ENCODE results near the gene TULP4. TPM values are rescaled to one million over a fixed set of nuclear protein-coding genes. Genes with fewer than 3 reads are reported as not detected.

TULP4 gene
- total RNA-seq, 2 donors from 2014 or later: 111 to 119 TPM

DNA sequence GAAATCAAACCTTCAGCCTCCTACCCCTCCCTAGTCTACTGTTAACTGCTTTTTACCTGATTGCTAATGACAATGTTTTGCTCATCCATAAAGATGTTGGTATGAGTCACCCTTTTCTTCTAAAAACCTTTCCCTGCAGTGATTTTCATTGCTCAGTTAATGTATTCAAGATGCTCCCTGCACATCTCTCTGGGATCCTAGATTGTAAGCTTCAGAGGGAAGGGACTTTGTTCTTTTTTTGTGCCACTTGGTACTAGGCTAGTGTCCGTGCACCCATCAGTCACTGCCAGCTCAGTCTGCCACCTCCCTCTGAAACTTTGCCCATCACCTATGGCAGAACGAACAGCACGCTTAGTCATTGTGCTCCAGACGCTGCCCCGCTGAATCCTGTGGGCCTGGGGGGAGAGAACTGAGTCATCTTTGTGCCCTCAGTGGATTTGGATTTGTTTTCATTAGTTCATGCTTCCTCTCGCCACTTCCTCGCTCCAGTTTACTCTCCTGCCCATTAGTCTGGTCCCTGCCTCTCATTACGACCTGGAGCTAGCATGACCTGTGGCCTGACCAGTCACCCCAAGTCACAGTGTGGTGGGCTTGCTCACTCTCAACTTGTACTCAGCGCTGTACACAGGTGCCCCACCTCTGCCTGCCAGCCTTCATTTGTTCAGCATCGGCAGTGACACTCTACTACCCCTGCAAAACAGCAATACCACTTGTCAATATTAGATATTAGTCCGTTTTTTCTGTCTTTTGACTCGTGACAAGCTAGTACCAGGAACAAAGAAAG is 169.6 kb downstream of the TULP4 start:
- no peaks in the 10 kb centered on the region for H3K9me3 ChIP-seq
- no peaks in the 10 kb centered on the region for H3K27me3 ChIP-seq (replicated peaks; ENCODE audit: insufficient read depth)
- peaks cover 0 to 3% of the 10 kb centered on the region in 2 donors for H3K36me3 ChIP-seq
- H3K27ac ChIP-seq: no peak overlapping the region
- no peak for DNase-seq (ENCODE audit: low spot score)
- no peaks in the 10 kb centered on the region for H3K4me1 ChIP-seq (replicated peaks)
- WGBS: 84% methylated on average over 12 of the region's 12 CpGs
- intact Hi-C loops (cut with DNase I): no loop called here
- TF ChIP-seq POLR2AphosphoS5 (IDR thresholded peaks at IDR 0.05) (no peak), POLR2A (IDR thresholded peaks at IDR 0.05) (no peak)
- TF ChIP-seq, protein P1, sequence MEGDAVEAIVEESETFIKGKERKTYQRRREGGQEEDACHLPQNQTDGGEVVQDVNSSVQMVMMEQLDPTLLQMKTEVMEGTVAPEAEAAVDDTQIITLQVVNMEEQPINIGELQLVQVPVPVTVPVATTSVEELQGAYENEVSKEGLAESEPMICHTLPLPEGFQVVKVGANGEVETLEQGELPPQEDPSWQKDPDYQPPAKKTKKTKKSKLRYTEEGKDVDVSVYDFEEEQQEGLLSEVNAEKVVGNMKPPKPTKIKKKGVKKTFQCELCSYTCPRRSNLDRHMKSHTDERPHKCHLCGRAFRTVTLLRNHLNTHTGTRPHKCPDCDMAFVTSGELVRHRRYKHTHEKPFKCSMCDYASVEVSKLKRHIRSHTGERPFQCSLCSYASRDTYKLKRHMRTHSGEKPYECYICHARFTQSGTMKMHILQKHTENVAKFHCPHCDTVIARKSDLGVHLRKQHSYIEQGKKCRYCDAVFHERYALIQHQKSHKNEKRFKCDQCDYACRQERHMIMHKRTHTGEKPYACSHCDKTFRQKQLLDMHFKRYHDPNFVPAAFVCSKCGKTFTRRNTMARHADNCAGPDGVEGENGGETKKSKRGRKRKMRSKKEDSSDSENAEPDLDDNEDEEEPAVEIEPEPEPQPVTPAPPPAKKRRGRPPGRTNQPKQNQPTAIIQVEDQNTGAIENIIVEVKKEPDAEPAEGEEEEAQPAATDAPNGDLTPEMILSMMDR (IDR thresholded peaks at IDR 0.05): no peak
- H3K4me3 ChIP-seq: no peak overlapping the region

DNA sequence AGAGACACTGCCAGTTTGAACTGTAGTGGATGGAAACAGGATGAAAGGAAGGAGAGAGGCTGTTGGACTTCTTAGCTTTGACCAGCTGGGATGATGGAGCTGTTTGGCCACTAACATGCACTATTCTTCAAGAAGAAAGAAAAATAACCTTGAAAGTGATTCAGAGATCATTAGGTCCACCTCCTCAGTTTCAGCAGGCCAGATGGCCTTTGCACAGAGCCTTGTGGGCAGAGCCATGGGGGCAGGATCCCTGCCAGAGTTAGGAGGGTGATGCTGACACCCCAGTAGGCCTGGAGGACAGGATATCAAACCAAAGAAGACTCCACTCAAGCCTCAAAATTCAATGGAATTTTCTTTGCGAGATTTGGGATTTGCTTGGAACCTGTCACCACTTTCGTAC is 173.2 kb downstream of the TULP4 start:
- TF ChIP-seq POLR2AphosphoS5 (IDR thresholded peaks at IDR 0.05): no peak
- TF ChIP-seq, protein P1 (IDR thresholded peaks at IDR 0.05): no peak
- no peak overlapping the region for H3K27ac ChIP-seq
- no peak for DNase-seq (ENCODE audit: low spot score)
- intact Hi-C loops (cut with DNase I): no loop called here
- H3K4me3 ChIP-seq: no peak overlapping the region
- no peaks in the 10 kb centered on the region for H3K4me1 ChIP-seq (replicated peaks)
- peaks cover 0 to under 1% of the 10 kb centered on the region in 2 donors for H3K36me3 ChIP-seq
- no peaks in the 10 kb centered on the region for H3K27me3 ChIP-seq (replicated peaks; ENCODE audit: insufficient read depth)
- 98% methylated on average over 2 of the region's 2 CpGs for WGBS
- H3K9me3 ChIP-seq: no peaks in the 10 kb centered on the region

DNA sequence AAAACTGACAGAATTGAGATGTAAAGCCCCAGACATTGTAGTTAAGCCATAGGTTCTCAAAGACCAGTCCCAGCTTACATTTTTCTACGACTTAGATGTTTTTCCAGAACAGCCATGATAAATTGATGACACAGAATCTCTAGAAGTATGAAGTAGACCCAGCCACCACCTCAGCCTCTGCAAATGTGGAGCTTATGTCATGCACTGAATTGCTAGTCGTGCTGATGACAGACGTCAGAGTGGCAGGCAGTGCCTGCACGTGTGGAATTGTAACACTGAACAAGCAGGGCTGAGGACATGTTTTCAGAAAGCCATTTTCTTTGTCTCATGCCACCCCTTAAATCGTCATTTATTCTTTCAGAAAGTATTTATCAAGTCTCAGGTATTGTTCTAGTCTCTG is 175.2 kb downstream of the TULP4 start:
- 90% methylated on average over 5 of the region's 5 CpGs for WGBS
- TF ChIP-seq, protein P1 (IDR thresholded peaks at IDR 0.05): no peak
- no peak for TF ChIP-seq POLR2A (IDR thresholded peaks at IDR 0.05)

DNA sequence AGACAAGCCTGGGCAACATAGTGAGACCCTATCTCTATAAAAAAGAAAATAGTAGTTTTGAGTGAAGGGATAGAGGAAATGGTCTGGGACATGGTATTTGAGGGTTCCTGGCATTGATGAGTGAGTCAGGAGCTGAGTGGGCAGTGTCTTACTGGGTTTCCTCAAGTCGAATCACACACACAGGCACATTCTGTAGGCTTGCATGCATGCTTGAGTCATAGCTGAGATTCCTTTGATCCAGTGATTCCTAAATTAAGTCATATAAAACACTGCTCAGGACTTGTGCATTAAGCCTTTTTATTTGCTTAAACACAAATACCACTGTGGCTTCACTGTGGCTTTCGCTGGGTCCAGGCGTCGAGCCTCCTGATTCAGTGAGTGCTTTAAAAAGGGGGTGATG is 175.8 kb downstream of the TULP4 start:
- Histone ChIP-seq H3K27me3 (replicated peaks; ENCODE audit: insufficient read depth) (no peaks in the 10 kb centered on the region), H3K4me1 (replicated peaks) (no peaks in the 10 kb centered on the region), H3K4me3 (no peak overlapping the region), H3K9me3 (no peaks in the 10 kb centered on the region), H3K27ac (no peak overlapping the region), H3K36me3 (no peaks in the 10 kb centered on the region)
- intact Hi-C loops (cut with DNase I): no loop called here
- no peak for DNase-seq (ENCODE audit: low spot score)
- 60% methylated on average over 4 of the region's 4 CpGs for WGBS
- TF ChIP-seq POLR2AphosphoS5 (IDR thresholded peaks at IDR 0.05) (no peak), POLR2A (IDR thresholded peaks at IDR 0.05) (no peak)
- TF ChIP-seq, protein P1 (IDR thresholded peaks at IDR 0.05): no peak

More for the DNA sequence above, 175.2 kb downstream of the TULP4 start:
- H3K27ac ChIP-seq: no peak overlapping the region
- intact Hi-C loops (cut with DNase I): no loop called here
- DNase-seq (ENCODE audit: low spot score): no peak
- no peaks in the 10 kb centered on the region for H3K36me3 ChIP-seq
- no peaks in the 10 kb centered on the region for H3K27me3 ChIP-seq (replicated peaks; ENCODE audit: insufficient read depth)
- H3K4me3 ChIP-seq: no peak overlapping the region
- no peaks in the 10 kb centered on the region for H3K9me3 ChIP-seq
- H3K4me1 ChIP-seq (replicated peaks): no peaks in the 10 kb centered on the region

DNA sequence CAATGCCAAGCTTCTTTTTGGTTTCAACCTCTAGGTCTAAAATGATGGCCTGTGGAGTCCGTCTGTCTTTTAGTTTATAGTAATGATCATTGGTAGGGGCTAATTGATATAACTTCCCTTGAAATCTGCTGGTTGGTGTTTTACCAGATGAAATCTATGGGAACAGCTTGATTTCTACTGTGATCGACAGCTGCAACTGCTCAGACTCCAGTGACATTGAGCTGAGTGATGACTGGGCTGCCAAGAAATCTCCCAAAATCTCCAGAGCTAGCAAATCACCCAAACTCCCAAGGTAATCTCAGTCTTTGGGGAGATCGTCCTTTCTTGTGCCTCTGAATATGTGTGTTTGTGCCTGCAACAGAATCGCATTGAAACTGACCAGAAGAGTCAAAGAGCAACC is 177.2 kb downstream of the TULP4 start:
- H3K4me3 ChIP-seq: no peak overlapping the region
- no peaks in the 10 kb centered on the region for H3K4me1 ChIP-seq (replicated peaks)
- WGBS: 93% methylated on average over 4 of the region's 4 CpGs
- no peaks in the 10 kb centered on the region for H3K36me3 ChIP-seq
- no peak overlapping the region for H3K27ac ChIP-seq
- DNase-seq (ENCODE audit: low spot score): no peak
- intact Hi-C loops (cut with DNase I): no loop called here
- H3K9me3 ChIP-seq: no peaks in the 10 kb centered on the region
- TF ChIP-seq POLR2AphosphoS5 (IDR thresholded peaks at IDR 0.05) (no peak), POLR2A (IDR thresholded peaks at IDR 0.05) (no peak)
- TF ChIP-seq, protein P1 (IDR thresholded peaks at IDR 0.05): no peak
- no peaks in the 10 kb centered on the region for H3K27me3 ChIP-seq (replicated peaks; ENCODE audit: insufficient read depth)

Measured in prostate gland (tissue), 2 donors.